Islet of Langerhans (tissue), 1 donor: ENCODE data around the gene PRKCE.

Source experiments
- FAIRE-seq: peaks from one replicate; lab custom pipeline; 2011; peaks lifted over from hg19 to GRCh38; lab: Jason Lieb, UNC

The PRKCE gene

GRCh38 chr2:45631955-45632354, 19.5 kb upstream of the PRKCE start:
- no peak for FAIRE-seq

DNA sequence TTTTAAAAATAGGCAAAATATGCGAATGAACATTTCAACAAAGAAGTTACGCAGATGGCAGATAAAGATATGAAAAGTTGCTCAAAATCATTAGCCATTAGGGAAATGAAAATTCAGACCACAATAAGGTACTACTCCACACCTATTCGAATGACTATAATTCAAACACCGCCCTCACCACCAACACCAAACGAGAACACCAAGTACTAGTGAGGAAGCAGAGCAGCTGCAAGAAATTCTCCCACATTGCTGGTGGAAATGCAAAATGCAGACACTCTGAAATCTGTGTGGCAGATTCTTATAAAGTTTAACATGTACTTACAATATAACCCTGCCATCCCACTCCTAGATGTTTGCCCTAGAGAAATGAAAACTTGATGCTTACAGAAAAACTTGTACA, 17.3 kb upstream of the PRKCE start:
- no peak for FAIRE-seq

GRCh38 chr2:45636008-45636407, 15.5 kb upstream of the PRKCE start:
- FAIRE-seq, result peak; percentile 27

GRCh38 chr2:45637440-45637839, 14.0 kb upstream of the PRKCE start:
- FAIRE-seq, result no peak

DNA sequence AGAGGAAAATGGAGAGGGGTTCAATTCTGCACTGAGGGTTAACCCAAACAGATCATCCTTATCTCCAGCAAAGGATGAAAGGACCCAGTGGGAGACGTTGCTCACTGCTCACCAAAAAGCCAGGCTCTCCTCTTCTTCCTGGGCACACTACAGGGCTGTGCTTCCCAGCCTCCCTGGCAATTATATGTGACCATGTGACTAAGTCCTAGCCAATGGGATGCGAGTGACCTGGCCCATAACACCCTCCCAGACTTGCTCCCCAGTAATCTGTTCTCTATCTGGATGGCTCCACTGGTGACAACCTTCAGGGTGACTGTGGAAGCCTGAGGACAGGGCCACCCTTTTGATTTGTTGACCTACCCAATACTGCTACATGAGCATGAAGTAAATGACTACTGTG, 10.9 kb upstream of the PRKCE start:
- no peak for FAIRE-seq

GRCh38 chr2:45643095-45643494, 8.4 kb upstream of the PRKCE start:
- FAIRE-seq, result no peak

DNA sequence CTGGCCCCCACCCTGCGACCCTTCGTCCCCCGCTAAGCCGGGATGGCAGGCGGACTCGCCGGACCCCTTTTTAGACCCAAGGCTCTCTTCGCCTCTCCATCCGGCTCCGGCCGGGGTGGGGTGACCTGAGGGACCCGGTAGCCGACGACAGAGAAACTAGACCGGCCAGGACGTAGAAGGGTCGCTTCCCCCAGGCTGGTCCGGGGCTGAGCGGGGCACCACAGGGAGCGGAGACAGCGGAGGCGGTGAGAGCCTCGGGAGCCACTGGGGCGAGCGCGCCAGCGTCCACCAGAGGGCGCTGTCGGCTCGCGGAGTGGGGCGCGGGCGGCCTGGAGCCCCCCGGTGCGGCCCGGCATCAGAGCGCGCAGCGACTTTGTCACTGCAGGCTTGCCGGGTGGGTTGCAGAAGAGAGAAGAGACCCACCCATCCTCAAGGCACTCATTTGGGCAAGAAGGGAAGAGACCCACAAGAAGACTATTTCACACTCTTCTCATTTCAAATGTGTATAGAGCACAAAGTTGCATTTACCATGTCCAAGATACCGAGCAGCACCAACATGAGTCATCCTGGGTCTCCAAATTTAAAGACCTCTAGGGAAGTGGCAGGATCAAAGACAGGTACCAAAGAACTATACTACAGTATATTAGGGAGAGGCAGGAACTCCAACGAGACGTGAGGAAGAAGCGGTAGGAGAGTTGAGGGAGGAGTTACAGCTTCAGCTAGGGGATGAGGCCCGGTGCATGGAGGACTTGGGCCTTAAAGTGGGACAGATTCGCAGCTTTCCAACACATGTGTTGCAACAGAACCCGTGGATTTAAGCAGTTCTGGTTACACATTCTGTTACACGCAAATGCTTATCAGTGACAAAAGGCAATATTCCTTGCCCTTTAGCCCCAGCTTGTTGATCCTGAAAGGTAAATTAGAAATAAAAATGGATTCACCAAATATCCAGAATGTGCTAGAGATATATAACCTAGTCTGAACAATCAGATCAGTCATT, 7.6 kb upstream of the PRKCE start:
- FAIRE-seq, result no peak

DNA sequence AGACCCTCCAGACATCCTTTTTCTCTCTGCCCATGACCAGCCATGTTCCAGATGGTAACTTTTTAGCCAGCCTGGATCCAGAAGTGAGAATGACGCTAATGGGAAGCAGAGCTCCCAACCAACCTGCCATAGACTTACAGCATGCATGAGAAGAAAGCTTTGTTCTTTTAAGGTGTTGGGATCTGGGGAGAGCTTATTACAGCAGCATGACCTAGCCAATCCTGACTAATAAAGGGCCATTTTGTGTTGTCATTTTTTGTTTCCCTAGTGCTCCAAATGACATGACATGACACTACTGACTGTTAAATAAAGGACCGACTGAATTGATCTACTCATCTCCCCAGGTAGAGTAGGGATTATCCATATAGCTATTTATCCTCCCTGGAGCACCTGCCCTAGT, 5.2 kb upstream of the PRKCE start:
- no peak for FAIRE-seq

- FAIRE-seq, result no peak
Observed at GRCh38 chr2:45647356-45647755, 4.1 kb upstream of the PRKCE start.

GRCh38 chr2:45647986-45648520, 3.4 kb upstream of the PRKCE start:
- no peak for FAIRE-seq

GRCh38 chr2:45648636-45649035, 2.8 kb upstream of the PRKCE start:
- no peak for FAIRE-seq

DNA sequence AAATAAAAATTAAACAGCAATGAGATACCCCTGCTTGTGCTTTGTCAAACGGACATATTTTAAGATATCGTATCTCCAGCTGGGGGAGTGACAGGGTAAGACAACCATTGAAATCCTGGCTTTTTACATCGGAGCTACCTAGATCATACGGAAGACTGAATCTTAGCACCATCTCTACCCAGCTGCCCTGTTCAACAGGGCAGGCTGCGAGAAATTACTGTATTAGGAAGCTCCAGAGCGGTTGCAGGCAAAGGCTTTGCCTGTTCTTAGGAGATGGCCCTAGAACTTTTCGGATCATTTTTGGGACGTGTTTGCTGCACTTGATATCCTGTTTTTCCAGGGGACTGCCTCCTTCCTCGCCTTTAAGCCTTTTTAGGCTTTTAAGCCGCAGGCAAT, 2.0 kb upstream of the PRKCE start:
- peak; percentile 47 for FAIRE-seq

DNA sequence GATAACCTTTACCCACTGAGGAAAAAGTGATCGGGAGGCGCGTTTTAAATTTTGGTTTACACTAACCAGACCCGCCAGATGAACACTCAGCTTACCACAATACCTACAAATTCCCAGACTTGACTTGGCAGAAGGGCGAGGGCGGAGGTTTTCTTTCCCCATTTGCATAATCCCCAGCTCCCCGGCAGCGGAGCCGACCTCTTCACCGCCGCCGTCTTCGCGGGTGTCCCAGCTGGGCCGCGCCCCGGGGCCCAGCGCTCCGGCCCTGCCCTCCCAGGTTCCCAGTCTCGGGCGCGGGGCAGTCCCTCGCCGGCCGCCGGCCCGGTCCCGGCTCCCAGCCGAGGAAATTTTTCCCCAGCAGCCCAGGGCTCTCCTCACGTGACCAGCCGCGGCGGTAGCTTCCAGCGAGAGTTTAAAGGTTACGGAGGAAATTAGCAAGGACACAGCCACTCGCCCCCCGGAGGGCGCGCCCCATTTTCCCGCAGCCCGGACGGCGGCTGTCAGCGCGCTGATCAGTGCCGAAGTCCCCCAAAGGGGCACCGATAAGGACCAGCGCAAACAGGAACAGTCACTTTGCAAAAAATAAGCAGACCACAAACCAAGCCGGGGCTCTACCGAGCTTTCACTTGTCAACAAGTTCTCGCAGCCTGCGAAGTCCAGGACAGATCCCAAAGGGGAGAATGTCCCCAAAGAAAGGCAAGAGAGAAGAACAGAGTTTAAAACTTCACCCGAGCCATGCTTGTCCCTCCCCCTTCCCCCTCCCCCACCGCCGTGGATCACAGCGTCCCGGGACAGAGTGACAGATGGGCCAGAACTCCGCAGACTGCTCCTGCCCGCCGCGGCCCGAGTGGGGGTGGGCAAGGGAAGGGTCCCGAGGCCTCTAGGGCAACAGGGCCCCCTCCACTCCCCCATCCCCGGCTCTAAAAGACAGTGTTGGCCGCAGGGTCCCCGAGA, 1.3 kb upstream of the PRKCE start:
- no peak for FAIRE-seq

GRCh38 chr2:45650851-45651414, 542 bp upstream of the PRKCE start:
- no peak for FAIRE-seq

- no peak for FAIRE-seq
Observed at GRCh38 chr2:45652090-45653031, 886 bp downstream of the PRKCE start.

DNA sequence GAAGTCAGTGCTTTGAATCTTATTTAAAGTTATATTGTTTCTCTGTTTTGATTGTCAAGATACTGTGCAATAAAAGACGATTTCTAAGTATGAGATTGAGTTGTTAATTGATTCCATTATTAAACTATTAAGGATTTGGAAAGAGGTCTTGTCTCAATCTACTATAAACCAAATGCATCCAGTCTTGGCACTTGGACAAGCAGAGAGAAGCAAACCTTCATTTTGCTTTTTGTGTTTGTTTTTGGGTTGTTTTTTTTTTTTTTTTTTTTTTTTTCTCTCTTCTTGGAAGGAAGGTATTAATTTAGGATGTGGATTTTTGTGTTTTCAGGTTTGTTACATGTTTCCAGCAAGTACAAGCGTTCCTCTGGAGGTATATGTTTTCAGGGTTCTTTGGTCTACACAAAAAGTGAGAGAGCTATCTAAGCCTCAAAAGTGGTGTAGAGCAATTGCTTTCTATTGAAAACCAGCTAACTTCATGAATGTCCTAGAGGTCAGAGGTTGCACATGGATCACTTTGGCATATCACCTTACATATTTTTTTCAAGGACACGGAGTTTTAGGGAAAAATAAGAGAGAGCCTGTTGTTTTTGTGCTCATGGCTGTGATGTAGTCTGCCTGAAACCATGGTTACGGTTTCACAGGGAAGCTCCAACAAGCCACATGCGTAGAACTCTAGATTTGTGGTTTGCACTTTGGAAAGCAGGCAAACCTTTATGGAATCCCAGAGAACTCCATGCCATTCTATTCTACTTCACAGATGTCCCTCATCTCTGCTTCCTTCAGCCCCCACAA, 1.8 kb downstream of the PRKCE start:
- FAIRE-seq, result no peak

DNA sequence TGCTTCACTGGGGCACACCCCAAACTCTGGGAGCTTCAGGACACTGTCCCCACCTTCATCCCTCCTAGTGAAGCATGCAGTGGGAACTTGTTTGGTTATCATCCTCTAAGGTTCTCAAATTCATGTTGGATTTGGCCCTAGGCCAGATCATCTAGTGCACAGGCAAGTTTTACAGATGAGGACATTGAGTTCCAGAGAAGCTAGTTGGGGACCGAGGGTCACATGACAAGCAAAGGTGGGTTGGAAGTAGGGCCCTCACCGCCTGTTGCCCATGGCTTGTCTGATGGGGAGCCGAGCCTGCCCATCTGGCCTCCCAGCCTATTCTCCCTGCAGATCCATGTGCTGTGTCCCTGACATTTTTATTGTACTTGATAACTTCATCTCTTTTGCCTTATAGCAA, 2.8 kb downstream of the PRKCE start:
- no peak for FAIRE-seq

GRCh38 chr2:45661828-45662227, 10.4 kb downstream of the PRKCE start:
- FAIRE-seq, result no peak

- FAIRE-seq, result no peak
Observed at GRCh38 chr2:45664635-45665261, 13.3 kb downstream of the PRKCE start.

DNA sequence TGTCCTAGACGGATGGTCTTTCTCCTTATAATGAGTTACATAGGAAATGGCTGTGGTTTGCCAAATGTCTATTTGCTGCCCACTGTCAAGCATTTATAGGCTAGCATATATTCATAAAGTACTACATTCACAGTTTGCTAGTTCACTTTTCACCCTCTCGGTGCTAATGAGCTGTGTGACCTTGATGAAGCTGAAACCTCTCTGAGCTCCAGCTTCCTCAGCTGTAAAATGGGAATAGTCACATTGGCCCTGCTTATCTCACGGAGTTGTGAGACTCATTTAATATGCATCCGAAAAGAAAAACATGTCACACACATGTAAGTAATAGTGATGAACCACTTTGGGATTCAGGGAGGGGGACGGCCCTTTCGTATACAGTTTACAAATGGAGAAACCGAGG, 17.0 kb downstream of the PRKCE start:
- FAIRE-seq, result no peak
